ENCODE results near the gene TMEM87B.

TMEM87B gene

GRCh38 chr2:112152476-112153178 is 97.6 kb downstream of the TMEM87B start:
- peak; percentile 18 for DNase-seq

GRCh38 chr2:112153179-112153490 is 98.1 kb downstream of the TMEM87B start:
- DNase-seq, result peak; percentile 21

GRCh38 chr2:112153501-112153900 is 98.4 kb downstream of the TMEM87B start:
- DNase-seq, result peak; percentile 10

- DNase-seq, result peak; percentile 39
These were observed 99.4 kb downstream of the TMEM87B start for GRCh38 chr2:112154246-112155117.

- peak; percentile 52 for DNase-seq
These were observed 100.5 kb downstream of the TMEM87B start for GRCh38 chr2:112155331-112156151.

- DNase-seq, result peak; percentile 77
These were observed 101.3 kb downstream of the TMEM87B start for GRCh38 chr2:112156152-112156986.

- peak; percentile 23 for DNase-seq
These were observed 102.4 kb downstream of the TMEM87B start for GRCh38 chr2:112157472-112157871.

GRCh38 chr2:112159454-112159921 is 104.4 kb downstream of the TMEM87B start:
- no peak for DNase-seq

GRCh38 chr2:112160283-112161250 is 105.5 kb downstream of the TMEM87B start:
- peak; percentile 14 for DNase-seq

- no peak for DNase-seq
These were observed 106.5 kb downstream of the TMEM87B start for GRCh38 chr2:112161431-112162145.

- no peak for DNase-seq
These were observed 107.3 kb downstream of the TMEM87B start for GRCh38 chr2:112162341-112162740.

GRCh38 chr2:112162956-112163355 is 107.9 kb downstream of the TMEM87B start:
- no peak for DNase-seq

- DNase-seq, result no peak
These were observed 108.5 kb downstream of the TMEM87B start for GRCh38 chr2:112163541-112163981.

- no peak for DNase-seq
These were observed 109.8 kb downstream of the TMEM87B start for GRCh38 chr2:112164876-112165275.

GRCh38 chr2:112165296-112165695 is 110.2 kb downstream of the TMEM87B start:
- no peak for DNase-seq

- no peak for DNase-seq
These were observed 111.9 kb downstream of the TMEM87B start for GRCh38 chr2:112166806-112167499.

- DNase-seq, result no peak
These were observed 113.5 kb downstream of the TMEM87B start for GRCh38 chr2:112168422-112169124.
